GM18511 (cell line): ENCODE data around the gene FAM3A.
A peak's percentile ranks its signal among the peaks of the same experiment; 100 is the strongest.
"Not testable (repeated sequence)": the region's sequence is repeated elsewhere in the genome, so short reads cannot be mapped to it uniquely, and the experiment has no call there.

Experiments used
- ATAC-seq: cut with Tn5 transposase; IDR thresholded peaks from one replicate; pipeline ENCODE4 v1.9.1; 2021; ENCODE audit warnings: mild to moderate bottlenecking, moderate library complexity; ENCODE audit not compliant: unreplicated experiment

The FAM3A gene

DNA sequence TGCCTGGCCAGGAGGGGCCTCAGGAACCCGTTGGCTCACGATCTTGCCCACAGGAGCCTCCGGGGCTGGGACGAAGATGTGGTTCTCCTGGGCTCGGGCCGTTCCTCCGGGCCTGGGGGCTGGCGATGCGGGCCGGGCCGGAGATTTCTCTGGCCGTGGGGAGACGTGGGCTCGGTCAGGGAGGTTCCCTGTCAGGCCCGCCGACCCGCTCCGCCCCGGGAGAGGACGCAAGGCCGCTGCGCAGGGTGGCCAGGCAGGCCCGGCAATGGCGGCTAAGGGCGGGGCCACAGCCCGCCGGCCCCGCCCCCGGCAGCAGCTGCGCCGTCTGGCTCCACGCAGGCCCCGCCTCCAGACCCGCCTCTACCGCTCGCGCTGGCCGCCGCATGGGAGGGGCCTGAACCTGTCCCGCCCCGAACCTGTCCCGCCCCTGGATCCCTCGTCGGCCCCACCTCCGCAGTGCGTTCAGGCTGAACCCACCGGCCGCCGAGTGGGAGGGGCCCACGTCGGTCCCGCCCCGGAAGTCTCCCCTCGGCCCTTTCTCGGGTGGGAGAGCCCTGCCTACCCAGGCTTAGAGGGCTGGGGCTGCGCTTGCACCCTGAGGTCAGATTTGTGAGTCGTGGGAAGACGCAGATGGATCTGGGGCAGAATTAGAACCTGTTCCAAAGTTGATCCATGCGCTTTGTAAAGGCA is at the start of gene FAM3A:
Gene FAM3A (minus strand): TSS at position 267 of the 690 bp plus-strand sequence. CDS start 460 bp downstream, outside the sequence.
- peak; percentile 89 for ATAC-seq

- ATAC-seq, result not testable (repeated sequence)
These were observed 46.3 kb upstream of the FAM3A start for GRCh38 chrX:154562295-154562694.

DNA sequence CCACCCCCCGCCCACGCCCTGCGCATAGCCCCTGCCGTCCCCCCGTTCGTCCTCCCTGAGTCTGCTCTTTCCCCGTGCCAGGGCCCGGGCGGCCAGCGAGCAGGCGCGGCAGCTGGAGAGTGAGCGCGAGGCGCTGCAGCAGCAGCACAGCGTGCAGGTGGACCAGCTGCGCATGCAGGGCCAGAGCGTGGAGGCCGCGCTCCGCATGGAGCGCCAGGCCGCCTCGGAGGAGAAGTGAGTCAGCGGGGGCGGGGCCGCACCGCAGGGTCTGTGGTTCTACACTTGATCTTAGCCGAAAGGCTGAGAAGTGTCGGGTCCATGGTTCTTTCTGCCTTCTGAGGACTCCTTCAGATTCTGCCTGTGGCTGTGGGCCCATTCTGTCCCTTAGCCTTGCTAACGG is 44.3 kb upstream of the FAM3A start:
- ATAC-seq, result not testable (repeated sequence)

GRCh38 chrX:154558896-154559295 is 42.9 kb upstream of the FAM3A start:
- not testable (repeated sequence) for ATAC-seq

DNA sequence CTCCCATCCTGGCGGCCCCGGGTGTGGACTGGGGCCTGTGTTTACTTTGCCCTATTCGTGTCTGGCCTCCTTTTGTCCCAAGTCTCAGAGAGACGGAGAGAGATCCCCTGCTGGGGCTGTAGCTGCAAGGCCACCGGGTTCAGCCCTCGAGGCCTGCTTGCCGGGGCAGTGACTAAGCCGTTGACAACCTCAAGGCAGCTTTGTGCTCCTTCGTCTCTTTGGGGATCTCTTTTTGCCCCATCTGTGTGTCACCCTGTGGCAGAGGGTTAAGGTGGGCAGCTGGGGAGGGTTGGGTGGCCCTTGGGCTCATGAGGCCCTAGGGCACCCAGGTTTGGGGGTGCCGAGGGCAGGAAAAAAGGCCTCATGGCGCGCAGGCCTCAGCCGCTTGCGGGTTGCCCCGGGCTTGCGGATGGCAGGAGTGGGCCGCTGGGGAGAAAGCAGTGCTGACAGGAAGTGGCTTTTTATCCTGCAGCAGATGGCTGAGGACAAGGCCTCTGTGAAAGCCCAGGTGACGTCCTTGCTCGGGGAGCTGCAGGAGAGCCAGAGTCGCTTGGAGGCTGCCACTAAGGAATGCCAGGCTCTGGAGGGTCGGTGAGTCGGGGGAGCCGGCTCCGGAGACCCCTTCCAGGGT is 42.1 kb upstream of the FAM3A start:
- ATAC-seq, result not testable (repeated sequence)

DNA sequence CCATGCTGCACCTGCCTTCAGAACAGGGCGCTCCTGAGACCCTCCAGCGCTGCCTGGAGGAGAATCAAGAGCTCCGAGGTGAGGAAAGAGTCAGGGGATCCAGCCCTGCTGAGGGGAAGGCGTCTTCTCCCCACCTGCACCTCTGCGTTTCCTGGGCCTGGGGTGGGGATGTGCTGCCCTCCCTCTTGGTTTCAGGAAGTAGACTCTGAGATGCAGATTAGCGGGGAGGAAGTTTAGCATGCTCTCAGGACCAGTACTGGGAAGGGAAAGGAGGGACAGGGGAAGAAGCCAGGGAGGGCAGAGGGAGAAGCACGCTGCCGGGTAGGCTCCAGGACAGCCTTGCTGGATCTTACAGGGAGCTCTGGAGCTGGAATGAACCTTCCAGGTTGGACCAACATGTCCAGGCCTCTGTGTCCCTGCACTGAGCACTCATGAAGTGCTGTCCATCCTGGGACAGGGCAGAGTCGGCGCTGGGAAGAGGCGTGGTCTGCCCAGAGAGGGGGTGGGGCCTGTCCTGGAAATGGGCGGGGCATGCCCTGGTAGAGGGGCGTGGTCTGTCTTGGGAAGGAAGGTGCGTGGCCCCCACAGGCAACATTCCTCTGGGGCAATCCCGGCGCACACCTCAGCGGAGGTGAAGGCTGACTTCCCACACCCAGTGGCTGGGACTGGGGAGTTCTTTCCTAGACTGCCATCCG is 36.2 kb upstream of the FAM3A start:
- not testable (repeated sequence) for ATAC-seq

DNA sequence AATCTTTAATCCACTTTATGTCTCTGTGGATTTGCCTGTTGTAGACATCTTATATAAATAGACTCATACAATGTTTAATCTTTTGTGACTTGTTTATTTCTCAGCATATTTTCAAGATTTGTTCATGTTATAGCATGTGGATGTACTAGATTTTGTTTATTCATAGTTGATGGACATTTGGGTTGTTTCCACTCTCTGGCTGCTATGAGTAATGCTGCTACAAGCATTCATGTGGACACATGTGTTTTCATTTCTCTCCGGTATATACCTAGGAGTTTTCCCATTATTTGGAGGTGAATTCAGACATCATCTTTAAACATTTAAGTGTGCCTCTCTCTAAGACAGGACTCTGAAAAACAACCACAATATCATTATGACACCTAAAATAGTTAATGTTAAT is 33.7 kb upstream of the FAM3A start:
- ATAC-seq, result no peak

DNA sequence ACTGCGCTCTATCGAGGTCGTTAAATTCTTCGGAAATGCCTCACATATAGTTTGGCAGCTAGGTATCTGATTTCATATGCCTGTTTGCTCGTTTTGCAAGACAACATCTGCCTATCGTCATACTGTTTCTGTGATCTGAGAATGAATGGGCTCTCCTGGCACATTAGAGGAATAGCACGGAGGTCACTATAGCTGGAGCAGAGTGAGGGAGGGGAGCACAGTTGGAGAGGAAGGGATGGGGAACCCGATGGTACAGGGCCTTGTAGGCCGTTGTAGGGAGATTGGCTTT is 31.9 kb upstream of the FAM3A start:
- no peak for ATAC-seq

- peak; percentile 75 for ATAC-seq
These were observed 31.4 kb upstream of the FAM3A start, which contains the start of gene IKBKG for GRCh38 chrX:154547245-154548027. Gene IKBKG (plus strand): TSS chrX:154547620. CDS start chrX:154552003, 4,383 bp downstream.

DNA sequence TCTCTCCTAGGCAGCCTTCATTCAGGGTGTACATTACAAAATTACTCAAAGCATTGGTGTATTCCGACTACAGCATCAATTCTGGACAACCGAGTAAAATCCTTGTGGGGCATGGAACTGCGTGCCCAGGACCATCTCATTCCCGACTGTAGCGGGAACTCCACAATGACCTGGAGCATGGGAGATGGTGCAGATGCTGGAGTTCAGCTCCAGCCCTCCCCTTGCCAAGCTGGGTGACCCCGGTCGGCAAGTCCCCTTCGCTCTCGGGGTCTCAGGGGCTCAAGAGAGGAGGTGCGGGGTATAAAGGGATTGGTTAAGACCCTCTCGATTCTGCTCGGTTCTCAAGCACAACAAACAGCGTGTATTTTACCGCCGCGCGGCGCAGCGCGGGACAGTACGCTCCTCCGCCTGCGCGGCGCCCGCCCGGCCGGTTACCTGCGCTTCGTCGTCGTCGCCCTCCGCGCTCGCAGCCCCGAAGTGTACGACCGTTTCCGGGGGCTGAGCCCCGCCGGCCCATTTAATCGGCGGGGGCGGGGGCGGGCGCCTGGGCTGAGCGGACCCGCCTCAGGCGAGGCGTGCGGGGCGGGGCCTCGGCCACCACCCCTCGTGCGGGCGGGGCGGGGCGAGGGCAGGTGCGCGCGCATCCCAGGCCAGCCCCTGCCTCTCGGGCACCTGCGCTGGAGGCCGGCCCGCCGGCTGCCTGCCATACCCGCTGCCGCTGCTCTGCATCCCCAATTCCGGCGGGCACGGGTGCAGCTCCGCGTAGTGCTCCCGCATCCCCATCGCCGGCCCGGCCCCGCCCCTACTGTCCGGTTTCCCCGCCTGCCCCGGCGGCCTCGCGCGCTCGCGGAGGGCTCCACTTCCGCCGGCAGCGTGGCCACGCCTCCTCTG is 30.6 kb upstream of the FAM3A start, which contains the start of gene G6PD:
Gene G6PD (minus strand): TSS at position 493 of the 891 bp plus-strand sequence. CDS start 691 bp downstream, outside the sequence.
- ATAC-seq, result peak; percentile 43

- ATAC-seq, result no peak
These were observed 29.7 kb upstream of the FAM3A start for GRCh38 chrX:154545673-154546274.

GRCh38 chrX:154542723-154543424 is 26.8 kb upstream of the FAM3A start:
- ATAC-seq, result no peak

- no peak for ATAC-seq
These were observed 26.1 kb upstream of the FAM3A start for GRCh38 chrX:154541896-154542722.

DNA sequence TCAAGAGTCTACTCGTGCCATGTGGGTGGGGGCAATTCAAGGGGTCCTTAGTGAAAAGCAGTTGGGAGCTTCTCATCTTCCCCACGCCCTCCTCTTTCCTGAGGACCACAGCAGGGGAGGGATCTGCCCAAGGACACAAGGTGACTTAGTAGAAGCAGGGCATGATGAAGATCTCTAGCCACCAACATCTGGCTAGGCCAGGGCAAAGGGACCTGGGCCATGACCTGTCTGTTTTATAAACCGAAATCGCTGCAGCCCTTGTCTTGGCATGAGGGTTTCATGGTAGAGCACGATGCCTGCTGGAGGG is 25.5 kb upstream of the FAM3A start:
- no peak for ATAC-seq

- ATAC-seq, result no peak
These were observed 25.0 kb upstream of the FAM3A start for GRCh38 chrX:154540897-154541535.

DNA sequence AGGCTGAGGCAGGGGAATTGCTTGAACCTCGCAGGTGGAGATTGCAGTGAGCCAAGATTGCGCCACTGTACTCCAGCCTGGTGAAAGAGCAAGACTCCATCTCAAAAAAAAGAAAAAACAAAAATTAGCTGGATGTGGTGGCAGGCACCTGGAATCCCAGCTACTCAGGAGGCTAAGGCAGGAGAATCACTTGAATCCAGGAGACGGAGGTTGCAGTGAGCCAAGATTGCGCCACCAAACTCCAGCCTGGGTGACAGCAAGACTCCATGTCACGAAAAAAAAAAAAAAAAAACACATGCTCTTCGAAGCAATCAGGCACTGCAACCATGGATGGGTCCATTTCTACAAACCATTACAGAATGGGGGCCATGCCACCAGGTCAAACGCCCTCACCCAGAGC is 24.3 kb upstream of the FAM3A start:
- ATAC-seq, result not testable (repeated sequence)

GRCh38 chrX:154539077-154539476 is 23.0 kb upstream of the FAM3A start:
- ATAC-seq, result no peak

DNA sequence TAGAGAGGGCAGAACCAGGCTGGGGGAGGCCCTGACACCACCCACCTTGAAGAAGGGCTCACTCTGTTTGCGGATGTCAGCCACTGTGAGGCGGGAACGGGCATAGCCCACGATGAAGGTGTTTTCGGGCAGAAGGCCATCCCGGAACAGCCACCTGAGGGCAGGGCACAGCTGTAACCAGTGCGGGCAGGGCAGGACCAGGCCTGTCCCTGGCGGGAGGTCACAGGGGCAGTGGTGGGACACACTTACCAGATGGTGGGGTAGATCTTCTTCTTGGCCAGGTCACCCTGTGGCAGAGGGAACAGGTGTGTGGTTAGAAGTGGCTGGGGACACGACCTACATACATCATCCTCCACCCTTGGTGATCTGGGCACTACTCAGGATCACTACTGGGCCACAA is 19.9 kb upstream of the FAM3A start:
- no peak for ATAC-seq
